Retina (tissue), 1 donor: ENCODE measurements around the gene INO80.
"Not testable (repeated sequence)": the region's sequence is repeated elsewhere in the genome, so short reads cannot be mapped to it uniquely, and the experiment has no call there.

Source experiments
- DNase-seq: peaks from one replicate; pipeline ENCODE4 v3.0.0-alpha.2; 2016

The INO80 gene

DNA sequence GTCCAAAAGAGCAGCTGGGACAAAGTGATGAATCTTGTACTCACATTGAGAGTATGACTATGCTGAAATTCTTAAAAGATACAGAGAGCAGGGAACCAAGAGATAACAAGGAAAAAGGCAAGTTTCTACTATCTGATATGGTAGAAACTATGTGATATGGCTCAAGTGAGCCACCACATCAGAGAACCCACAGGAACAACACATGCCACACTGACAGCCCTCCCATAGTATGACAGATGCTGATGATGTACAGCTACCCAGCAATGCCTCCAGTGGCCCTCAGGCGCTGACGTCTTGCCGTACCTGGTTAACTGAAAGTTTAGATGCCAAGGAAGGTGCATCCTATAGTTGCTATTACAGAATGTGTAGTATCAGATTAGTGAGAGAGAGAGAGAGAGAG lies 120.4 kb downstream of the INO80 start:
- no peak for DNase-seq

DNA sequence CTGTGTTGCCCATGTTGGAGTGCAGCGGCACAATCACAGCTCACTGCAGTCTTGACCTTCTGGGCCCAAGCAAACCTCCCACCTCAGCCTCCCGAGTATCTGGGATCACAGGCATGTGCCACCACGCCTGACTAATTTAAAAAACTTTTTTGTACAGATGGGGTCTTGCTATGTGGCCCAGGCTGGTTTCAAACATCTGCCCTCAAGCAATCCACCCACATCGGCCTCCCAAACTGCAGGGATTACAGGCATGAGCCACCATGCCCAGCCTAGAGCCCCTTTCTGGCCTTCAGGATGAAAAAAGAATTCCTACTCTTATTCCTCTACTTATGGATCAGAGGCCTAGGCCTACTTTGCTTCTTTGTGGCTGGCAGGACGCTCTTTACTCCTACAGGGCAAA lies 123.3 kb downstream of the INO80 start:
- no peak for DNase-seq

DNA sequence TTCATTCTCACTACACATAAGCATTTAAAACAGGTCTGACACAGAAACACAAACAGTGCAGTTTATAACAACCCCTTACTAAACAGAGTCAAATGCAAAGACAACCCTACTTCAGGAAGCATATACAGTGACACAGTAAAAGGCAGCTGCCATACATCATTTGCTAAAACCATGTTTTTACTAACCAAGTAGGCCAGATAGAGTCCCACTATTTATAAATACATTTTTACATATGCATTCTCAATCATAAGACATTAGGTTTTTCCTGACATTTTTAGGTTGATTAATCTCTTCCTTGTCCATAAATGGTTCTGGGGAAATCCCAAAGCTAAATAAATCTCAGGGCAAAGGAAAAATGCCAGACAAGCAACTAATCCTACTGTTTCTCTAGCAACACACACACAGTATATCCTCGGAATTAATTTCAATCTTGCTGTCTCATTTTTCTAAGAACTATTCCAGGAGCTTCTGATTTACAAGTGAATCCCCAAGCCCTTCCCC lies 123.8 kb downstream of the INO80 start:
- DNase-seq, result no peak

DNA sequence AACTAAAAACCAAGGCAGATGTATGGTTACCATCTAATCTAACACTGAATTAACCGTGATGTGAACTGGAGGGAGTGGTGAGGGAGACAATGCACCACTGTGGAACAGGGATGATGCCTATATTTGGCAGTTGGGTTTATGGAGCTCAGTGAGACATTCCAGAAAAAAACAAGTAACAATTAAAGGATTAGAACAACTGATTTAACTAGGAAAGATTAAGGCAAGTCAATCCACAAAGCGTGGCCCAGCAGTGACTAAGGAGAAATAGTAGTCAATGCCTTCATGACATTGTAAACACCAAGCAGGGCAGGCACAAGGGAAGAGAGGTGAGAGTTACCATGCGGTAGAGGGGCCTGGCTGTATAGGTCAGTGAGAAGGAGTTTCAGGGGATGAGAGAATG lies 124.7 kb downstream of the INO80 start:
- no peak for DNase-seq

DNA sequence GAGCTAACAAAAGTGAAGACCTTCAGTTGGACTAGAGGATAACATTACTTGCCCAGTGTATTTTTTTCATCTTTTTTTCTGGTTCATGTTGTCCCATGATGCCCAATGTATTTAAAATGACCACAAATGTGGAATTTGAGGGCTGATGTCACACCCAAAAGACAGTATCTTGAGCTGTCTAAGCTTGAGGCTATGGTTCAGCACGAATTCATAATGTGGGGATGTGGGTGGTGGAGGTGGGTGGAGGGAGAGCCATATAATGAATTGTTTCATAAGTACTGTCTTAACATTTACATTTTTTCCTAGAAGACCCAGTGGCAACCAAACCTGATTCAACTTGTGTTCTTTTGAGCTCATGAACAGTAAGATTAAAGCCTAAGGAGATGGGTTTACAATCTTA lies 125.3 kb downstream of the INO80 start:
- no peak for DNase-seq

DNA sequence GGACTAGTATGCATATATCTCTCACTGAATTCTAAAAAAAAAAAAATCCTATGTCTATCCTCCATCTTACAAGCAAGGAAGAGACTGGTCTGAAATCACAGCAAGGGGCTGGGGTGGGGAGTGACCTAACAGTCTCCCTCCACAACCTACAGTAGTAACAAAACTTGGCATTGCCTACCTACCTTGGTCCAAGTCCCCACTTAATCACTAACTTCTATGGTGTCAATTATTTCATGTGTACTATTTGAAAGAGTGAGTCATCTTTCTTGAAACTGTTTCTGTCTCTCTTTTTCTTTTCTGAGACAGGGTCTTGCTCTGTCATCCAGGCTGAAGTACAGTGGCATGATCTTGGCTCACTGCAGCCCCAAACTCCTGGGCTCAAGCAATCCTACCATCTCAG lies 126.0 kb downstream of the INO80 start:
- no peak for DNase-seq

DNA sequence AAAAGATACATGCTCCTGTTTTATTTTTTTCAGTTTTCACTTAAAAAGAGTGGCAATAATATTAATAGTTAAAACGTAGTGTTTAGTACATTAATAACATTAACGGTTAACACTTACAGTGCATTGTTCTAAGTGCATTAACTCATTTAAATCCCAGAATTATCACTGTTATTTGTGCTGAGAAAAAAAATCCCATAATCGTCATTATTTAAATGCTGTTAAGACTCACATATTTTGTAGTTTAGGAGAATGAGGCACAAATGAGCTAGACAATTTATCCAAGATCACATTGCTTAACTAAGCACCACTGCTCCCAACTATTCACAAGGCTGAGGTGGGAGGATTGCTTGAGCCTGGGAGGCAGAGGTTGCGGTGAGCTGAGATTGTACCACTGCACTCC lies 127.9 kb downstream of the INO80 start:
- no peak for DNase-seq

DNA sequence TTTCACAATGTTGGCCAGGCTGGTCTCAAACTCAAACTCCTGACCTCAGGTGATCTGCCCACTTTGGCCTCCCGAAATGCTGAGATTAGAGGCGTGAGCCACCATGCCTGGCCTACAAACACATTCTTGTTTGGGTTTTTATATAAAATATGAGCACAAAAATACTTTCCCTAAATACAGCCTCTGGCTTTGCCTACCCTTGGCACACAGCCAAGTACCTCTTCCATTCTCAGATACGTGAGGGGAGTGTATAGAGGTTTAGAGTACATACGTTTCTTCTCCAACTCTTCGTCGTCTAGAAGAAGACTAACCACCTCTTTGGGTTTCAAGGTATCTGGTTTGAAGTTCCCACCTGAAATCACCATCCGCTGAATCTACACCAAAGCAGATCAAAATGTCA lies 129.3 kb downstream of the INO80 start:
- DNase-seq, result no peak

DNA sequence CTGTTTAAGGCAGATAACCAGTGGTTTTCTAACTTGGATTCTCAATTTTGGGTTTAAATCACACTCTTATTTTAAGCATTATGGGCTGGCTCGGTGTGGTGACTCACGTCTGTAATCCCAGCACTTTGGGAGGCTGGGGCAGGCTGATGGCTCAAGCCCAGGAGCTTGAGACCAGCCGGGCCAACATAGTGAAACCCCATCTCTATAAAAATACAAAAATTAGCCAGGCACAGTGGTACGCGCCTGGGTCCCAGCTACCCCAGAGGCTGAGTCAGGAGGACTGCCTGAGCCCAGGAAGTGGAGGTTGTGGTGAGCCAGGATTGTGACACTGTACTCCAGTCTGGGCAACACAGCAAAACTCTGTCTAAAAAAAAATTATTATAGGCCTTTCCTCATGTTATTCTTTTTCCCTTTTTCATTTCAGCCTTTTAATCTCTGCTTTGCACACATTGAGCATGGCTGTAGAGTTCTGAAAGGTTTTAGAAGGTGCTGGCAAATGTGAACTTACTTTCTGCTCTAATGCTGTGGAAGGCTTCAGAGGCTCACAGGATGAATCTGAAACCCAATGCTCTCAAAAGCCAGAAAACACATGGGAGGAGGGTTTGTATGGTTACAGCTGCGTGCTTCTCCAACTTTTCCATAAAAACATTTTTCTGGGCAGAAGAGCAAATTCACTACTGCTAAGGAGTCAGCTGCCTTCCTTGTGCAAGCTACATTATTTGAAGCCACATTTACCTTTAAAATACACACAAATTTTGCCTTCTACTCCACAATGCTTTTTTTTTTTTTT lies 130.3 kb downstream of the INO80 start:
- DNase-seq, result no peak

DNA sequence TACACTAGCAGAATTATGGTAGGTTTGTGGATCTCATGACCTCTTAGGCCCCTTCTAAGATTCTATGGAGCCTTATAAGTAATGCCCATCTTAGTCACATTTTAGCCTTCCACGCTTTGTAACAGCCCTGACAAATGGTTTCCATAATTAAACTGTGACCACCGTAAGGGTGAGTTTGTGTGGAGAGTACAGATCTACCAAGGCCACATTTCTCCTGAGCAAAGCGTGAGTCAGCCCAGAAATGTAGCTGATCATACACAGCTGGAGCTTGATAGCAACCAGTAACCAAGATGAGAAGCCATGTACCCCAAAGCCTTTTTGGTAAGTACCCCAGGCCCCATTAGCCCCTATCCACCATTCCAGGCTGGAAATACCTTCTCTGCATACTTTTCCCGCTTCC lies 131.1 kb downstream of the INO80 start:
- DNase-seq, result no peak

DNA sequence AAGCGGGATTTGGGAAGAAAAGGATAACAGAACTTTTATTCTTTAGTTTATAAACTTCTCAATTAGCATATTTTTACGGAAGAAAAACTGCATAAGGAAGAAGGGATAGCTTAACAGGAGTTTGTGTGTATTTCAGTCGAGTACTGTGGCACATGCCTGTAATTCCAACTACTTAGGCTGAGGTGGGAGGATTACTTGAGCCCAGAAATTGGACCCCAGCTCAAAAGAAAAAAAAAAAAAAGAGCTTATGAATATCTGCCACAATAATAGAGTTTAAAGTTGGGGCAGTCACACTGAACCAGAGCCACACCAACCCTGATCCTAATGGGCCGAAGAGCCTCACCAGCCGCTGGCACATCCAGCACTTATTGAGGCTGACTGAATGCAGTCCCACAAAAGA lies 131.7 kb downstream of the INO80 start:
- DNase-seq, result no peak

DNA sequence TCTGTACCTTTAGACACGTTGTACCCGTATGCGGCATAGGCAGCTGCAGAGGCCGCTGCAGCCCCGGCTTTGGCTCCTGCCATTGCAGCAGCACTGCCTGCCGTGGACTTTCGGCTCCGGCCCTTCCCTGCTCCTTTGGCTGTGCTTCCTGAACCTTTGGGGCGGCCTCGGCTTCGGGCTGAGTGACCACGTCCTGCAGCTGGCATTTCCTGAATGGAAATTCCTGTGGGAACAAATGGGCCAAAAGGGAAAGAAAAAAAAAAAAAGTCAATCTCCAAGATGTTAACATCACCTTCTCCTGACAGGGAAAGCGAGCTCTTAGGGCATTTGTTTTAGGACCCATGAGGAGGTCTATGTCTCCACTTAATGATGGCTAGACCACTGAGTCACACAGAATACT lies 133.2 kb downstream of the INO80 start:
- DNase-seq, result no peak

DNA sequence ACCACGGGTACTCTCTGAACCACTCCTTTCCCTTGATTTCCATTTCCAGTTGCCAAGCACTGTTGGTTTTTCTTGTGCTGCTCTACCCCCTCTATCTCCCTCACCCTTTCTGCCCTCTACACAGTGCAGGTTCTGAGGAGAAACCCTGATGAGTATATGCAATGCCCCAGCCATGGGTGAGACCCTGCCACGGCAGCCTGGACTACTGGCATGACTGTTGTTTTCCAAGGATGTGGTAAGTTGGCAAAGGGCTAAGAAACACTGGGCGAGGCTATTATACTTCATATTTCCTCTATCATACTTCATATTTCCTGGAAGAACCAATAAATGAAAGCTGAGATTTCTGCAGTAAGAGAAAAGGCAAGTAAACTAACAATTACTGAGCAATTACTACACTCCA lies 134.9 kb downstream of the INO80 start:
- DNase-seq, result no peak

DNA sequence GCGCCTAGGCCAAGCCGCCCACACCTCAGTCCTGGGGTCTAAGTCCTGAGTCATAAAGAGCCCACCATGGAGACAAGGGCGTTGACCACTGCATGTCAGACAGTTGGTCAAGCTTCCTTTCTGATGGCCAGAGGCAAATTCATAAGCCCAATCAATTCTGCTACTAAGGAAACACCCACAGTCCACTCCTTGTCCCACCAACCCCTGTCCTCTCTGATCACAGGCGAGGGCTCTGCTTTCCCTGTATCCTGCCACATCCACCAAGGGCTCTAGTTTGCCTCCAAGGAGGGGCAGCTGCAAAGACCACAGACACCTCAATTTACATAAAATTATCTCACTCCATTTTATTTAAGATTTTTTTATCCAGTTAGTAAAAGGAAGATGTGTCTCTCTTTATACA lies 137.5 kb downstream of the INO80 start:
- DNase-seq, result no peak

DNA sequence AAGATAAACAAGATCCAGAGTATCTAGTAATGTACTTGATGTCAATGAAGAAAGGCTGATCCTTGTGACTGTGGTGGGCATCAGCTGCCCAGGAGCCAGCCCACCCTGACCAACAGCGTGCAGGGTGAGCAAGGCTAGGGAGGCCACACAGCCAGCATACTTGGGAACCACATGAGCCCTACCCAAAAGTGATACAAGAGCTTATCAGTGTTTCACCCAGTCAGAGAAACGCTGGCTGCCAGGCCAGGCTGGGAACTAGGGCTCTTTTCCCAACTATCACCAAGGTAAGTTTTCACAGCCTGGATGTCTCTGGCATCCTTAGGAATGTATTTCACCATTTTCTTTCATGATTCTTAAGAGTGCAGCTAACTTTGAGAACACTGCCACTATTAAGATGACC lies 137.9 kb downstream of the INO80 start:
- DNase-seq, result no peak

DNA sequence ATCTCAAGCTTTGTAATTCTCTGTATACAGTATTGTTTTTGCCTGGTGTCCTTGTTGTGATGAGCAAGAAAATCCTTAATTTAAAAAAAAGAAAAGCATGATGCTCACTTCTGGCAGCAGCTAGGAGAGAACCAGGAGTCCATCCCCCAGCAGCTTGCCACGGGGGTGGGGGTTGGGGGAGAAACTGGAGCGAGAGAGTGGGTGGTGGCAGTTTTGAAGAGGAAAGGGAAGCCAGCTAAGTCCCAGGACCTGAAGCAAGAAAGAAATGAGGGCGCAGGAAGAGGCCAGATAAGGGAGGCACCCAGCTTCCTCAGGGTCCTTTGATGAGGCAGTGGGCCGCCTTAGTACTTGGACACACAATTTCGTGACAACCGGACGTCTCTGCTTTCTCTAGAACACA lies 139.3 kb downstream of the INO80 start:
- DNase-seq, result no peak

DNA sequence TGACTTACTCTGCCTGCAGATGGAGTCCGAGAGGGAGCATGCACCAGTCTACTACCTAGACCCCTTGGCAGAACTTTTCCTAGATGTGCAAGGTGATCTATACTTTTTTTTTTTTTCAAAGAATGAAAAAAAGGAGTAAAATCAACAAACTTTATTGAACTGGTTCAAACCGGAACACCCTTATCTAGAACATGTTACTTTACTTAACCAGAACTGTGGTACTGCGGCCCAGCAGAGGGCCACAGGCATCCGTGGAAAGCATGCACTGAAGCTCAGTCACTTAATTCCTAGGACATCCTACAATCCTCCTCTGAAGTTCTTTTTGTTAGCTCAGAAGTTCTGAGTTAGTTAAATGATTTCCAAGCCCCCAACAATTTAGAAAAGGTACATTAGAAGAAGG lies 141.2 kb downstream of the INO80 start:
- no peak for DNase-seq

DNA sequence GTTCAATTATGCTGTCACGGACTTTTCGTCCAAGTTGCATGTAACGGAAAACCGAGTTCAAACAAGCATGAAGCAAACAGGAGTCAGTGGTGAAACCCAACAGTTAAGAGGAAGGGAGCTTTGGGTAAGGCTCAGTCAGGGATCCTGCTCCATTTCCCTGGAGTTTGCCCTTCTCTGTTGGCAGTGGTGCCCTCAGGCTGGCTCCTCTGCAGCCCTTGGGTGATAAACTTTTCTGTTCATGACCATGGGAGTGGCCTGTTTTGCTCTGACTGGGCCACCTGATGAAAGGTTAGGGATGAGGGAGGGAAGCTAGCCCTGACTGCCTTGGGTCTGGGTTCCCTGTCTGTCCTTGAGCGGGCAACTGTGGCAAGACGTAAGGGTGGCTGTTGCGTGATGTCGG lies 146.7 kb downstream of the INO80 start:
- no peak for DNase-seq

DNA sequence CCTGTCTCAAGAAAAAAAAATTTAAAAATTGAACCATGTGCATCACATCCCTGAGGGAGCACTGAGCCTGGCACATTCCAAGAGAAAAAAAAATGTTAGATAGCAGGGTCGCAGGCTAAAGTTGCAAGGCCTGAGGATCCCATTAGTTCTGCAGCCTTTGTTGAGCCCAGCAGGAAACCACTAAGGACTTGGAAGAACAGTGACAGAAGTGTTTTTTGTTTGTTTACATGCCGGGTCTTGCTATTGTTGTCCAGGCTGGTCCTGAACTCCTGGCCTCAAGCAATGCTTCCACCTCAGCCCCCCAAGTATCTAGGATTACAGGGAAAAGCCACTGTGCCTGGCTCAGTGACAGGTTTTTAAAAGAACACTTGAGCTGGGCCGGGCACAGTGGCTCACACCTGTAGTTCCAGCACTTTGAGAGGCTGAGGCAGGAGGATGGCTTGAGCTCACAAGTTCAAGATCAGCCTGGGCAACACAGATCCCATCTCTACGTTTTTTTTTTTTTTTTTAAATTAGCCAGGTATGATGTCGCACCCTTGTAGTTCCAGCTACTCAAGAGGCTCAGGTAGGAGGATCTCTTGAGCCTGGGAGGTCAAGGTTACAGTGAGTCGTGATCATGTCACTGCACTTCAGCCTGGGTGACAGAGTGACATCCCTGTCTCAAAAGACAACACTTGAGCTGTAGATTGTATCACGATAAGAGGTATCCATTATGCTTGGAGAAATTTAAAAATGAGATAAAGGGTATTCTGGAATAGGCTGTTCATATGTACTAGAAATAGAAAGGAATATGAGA lies 147.6 kb downstream of the INO80 start:
- peak; percentile 11 for DNase-seq

DNA sequence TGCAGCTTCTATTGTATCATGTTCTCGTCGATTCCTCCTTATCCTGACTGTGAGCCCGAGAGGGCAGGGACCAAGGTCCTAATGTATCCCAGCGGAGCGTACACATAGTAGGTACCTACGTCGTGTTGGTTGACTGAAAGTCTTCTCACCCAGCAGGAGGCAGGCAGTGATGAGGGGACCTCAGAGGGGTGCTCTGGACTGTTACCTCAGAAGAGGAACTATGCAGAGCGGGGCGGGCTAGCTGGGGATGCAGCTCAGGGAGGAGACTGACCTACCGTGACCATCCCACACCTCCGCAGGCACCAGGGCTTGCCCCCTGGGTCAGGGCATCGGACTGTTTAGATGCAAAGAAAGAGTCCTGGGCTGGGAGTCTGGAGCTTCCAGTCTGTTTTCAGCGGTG lies 151.4 kb downstream of the INO80 start:
- no peak for DNase-seq

DNA sequence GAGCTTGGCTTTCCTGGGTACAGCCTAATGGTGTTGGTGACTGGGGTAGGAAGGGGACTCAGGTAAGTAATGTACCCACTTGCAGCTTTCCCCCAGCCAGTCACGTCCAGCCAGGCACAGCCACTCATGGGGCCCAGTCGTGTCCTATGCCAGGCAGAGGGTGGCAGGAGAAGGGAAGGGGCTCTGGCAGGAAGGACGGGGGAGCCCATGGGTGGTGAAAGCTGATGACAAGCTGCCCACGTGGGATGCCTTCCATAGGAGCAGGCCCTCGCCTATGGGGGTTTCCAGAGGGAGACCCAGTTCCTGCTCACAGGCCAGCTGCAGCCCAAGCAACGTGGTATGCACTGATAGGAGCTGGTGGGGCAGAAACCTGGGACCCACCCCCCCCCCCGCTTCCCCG lies 152.1 kb downstream of the INO80 start:
- DNase-seq, result no peak

DNA sequence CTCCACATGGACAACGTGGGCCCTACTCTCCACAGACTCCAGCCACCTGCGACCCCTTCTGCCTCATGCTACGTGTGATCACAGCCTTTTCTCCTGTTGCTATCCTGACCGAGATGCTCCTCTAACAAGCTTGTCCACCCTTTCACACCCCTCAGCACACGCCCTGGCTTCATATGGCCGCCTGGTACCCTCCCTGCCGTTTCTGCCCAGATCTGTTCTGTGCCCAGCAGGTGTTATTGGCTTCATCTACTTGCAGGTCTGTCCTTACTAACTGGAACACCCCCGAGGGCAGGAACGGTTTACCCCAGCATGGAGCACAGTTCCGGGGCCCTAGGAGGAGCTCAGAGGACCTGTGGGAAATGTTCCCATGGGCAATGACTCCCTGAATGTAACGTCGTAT lies 152.9 kb downstream of the INO80 start:
- DNase-seq, result no peak

DNA sequence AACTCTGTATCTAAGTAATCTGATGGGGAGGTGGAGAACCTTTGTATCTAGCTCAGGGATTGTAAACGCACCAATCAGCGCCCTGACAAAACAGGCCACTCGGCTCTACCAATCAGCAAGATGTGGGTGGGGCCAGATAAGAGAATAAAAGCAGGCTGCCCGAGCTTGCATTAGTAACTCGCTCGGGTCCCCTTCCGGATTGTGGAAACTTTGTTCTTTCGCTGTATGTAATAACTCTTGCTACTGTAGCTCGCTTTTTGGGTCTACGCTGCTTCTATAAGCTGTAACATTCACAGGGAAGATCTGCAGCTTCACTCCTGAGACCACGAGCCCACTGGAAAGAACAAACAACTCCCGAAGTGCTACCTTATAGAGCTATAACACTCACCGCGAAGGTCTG lies 153.8 kb downstream of the INO80 start:
- not testable (repeated sequence) for DNase-seq

DNA sequence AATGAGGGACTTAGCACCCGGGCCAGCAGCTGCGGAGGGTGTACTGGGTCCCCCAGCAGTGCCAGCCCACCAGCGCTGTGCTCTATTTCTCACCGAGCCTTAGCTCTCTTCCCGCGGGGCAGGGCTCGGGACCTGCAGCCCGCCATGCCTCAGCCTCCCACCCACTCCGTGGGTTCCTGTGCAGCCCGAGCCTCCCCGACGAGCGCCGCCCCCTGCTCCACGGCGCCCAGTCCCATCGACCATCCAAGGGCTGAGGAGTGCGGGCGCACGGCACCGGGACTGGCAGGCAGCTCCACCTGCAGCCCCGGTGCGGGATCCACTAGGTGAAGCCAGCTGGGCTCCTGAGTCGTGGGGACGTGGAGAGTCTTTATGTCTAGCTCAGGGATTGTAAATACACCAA lies 154.3 kb downstream of the INO80 start:
- DNase-seq, result not testable (repeated sequence)
